ENCODE results near the gene METTL5. TPM values are rescaled to one million over a fixed set of nuclear protein-coding genes. Genes with fewer than 3 reads are reported as not detected.
A peak's percentile ranks its signal among the peaks of the same experiment; 100 is the strongest.

Gene METTL5
- total RNA-seq, 1 donor = 76.6 TPM

DNA sequence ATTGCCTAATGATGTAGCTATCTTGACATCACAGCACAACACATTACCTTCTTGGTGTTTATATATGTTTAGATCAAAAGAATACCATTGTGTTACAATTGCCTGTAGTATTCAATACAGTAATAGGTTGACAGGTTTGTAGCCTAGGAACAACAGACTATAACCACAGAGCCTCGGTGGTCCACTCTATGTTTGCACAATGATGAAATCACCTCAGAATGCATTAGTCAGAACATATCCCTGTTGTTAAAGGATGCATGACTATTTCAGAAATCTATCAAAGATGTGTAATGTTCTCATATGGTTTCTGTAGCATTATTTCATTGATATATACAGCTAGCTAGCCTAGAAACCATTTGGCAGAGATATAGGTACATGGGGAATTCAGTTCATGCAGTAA is 8.9 kb downstream of the METTL5 start:
- DNase-seq (ENCODE audit: low read depth) = peak; percentile 43
- H3K4me3 ChIP-seq (ENCODE audit: low read depth, low read length) = no peak overlapping the region
- TF ChIP-seq, protein P1, sequence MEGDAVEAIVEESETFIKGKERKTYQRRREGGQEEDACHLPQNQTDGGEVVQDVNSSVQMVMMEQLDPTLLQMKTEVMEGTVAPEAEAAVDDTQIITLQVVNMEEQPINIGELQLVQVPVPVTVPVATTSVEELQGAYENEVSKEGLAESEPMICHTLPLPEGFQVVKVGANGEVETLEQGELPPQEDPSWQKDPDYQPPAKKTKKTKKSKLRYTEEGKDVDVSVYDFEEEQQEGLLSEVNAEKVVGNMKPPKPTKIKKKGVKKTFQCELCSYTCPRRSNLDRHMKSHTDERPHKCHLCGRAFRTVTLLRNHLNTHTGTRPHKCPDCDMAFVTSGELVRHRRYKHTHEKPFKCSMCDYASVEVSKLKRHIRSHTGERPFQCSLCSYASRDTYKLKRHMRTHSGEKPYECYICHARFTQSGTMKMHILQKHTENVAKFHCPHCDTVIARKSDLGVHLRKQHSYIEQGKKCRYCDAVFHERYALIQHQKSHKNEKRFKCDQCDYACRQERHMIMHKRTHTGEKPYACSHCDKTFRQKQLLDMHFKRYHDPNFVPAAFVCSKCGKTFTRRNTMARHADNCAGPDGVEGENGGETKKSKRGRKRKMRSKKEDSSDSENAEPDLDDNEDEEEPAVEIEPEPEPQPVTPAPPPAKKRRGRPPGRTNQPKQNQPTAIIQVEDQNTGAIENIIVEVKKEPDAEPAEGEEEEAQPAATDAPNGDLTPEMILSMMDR (IDR thresholded peaks at IDR 0.05; ENCODE audit: insufficient read depth, low read length) = no peak

DNA sequence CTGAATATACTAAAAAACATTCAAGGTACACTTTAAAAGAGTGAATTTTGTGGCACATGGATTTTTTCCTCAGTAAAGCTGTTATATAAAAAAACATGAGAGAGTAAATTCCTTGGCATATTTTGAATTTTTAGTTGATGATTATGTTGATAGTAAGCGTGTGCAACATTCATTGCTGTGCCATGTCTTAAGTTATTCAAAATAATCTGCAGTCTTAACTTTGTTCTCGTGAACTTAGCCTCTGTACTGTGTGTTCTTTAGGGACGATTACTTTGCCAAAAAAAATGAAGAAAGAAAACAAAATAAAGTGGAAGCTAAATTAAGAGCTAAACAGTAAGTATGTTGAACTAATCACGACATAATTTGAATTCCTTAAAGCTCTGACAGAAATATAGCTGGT is 16.5 kb downstream of the METTL5 start:
- no peak overlapping the region for H3K4me3 ChIP-seq (ENCODE audit: low read depth, low read length)
- peak; percentile 67 for DNase-seq (ENCODE audit: low read depth)
- TF ChIP-seq, protein P1 (IDR thresholded peaks at IDR 0.05; ENCODE audit: insufficient read depth, low read length) = no peak

DNA sequence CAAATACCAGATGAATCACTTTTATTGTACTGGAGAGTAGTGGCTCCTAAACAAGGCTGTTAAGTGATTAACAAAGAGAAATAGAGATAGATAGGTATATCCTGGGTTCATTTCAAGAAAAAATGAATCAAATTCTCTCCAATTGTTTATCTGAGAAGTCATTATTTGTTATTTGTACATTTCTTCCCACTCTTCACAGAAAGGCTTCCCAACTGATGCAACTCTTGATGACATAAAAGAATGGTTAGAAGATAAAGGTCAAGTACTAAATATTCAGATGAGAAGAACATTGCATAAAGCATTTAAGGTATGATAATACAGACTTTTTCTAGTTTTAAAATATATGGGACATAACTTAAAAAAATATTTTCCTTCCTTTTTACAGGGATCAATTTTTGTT is 18.1 kb downstream of the METTL5 start:
- TF ChIP-seq, protein P1 (IDR thresholded peaks at IDR 0.05; ENCODE audit: insufficient read depth, low read length) = no peak
- DNase-seq (ENCODE audit: low read depth) = no peak

DNA sequence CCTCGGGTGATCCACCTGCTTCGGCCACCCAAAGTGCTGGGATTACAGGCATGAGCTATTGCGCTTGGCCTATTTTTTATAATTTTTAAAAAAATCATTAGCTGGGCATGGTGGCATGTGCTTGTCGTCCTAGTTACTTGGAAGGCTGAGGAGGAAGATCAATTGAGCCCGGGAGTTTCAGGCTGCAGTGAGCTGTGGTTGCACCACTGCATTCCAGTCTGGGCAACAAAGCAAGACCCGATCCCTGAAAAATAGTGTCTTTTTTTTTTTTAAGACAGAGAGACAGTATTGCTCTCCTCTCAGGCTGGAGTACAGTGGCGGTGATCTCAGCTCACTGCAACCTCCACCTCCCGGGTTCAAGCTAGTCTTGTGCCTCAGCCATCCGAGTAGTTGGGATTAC is 21.2 kb downstream of the METTL5 start:
- H3K4me3 ChIP-seq (ENCODE audit: low read depth, low read length) = no peak overlapping the region
- DNase-seq (ENCODE audit: low read depth) = no peak
- TF ChIP-seq, protein P1 (IDR thresholded peaks at IDR 0.05; ENCODE audit: insufficient read depth, low read length) = no peak

More for the DNA sequence above, 18.1 kb downstream of the METTL5 start:
- H3K4me3 ChIP-seq (ENCODE audit: low read depth, low read length) = no peak overlapping the region

- TF ChIP-seq, protein P1 (IDR thresholded peaks at IDR 0.05; ENCODE audit: insufficient read depth, low read length) = no peak
- H3K4me3 ChIP-seq (ENCODE audit: low read depth, low read length) = peak within 1 kb of the TSS; percentile 86
- peak; percentile 91 for DNase-seq (ENCODE audit: low read depth)
Measured at GRCh38 chr2:169798718-169799592, 25.8 kb downstream of the METTL5 start, which contains the start of gene SSB. Gene SSB (plus strand): TSS chr2:169798871. CDS start chr2:169800961, 2,090 bp downstream.

DNA sequence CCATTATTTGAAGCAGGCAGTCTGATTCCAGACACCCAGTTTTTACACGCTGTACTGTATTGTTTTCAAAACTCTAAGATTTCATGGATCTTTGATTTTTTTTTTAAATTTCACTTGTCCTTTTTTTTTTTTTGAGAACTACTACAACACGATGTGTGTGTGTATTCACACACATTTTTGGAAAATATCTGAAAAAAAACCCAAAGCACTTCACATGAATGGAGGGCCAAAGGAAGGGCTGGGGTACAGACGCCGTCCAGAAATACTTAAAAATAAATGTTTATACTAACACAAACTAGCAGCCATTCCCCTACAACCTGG is 26.3 kb downstream of the METTL5 start:
- peak overlapping the region; percentile 86 for H3K4me3 ChIP-seq (ENCODE audit: low read depth, low read length)
- DNase-seq (ENCODE audit: low read depth) = no peak
- TF ChIP-seq, protein P1 (IDR thresholded peaks at IDR 0.05; ENCODE audit: insufficient read depth, low read length) = no peak
